GM12892 (cell line): Measurements from ENCODE around the gene ANGPT4. TPM values are rescaled to one million over a fixed set of nuclear protein-coding genes. Genes with fewer than 3 reads are reported as not detected.
A peak's percentile ranks its signal among the peaks of the same experiment; 100 is the strongest.

ENCODE experiments used
- DNase-seq: peaks from one replicate; pipeline ENCODE4 v3.0.0; 2011; ENCODE audit not compliant: insufficient read length
- FAIRE-seq: peaks from 2 replicates; lab custom pipeline; 2011; peaks lifted over from hg19 to GRCh38; lab: Jason Lieb, UNC
- POLR2A ChIP-seq: IDR thresholded peaks from 2 replicates; pipeline ENCODE4 v1.6.1; 2011; ENCODE audit warnings: low read depth, low read length, control low read depth
- POLR2AphosphoS5 ChIP-seq: IDR thresholded peaks from 2 replicates; pipeline ENCODE4 v1.6.1; 2011; ENCODE audit warnings: low read depth, low read length, control low read depth
- TAF1 ChIP-seq: IDR thresholded peaks from 2 replicates; pipeline ENCODE4 v1.6.1; 2011; ENCODE audit warnings: low read depth, mild to moderate bottlenecking, control low read depth, low read length, borderline replicate concordance
- polyA plus RNA-seq: library from polyadenylated mRNA; unstranded; fragments of >200 nt; gene quantifications from one replicate; pipeline ENCODE4 v1.2.1, GENCODE V29; 2012; ENCODE audit warnings: missing spikeins, inconsistent platforms; ENCODE audit not compliant: missing spikeins

Gene ANGPT4, protein sequence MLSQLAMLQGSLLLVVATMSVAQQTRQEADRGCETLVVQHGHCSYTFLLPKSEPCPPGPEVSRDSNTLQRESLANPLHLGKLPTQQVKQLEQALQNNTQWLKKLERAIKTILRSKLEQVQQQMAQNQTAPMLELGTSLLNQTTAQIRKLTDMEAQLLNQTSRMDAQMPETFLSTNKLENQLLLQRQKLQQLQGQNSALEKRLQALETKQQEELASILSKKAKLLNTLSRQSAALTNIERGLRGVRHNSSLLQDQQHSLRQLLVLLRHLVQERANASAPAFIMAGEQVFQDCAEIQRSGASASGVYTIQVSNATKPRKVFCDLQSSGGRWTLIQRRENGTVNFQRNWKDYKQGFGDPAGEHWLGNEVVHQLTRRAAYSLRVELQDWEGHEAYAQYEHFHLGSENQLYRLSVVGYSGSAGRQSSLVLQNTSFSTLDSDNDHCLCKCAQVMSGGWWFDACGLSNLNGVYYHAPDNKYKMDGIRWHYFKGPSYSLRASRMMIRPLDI
- polyA plus RNA-seq, result not detected

DNA sequence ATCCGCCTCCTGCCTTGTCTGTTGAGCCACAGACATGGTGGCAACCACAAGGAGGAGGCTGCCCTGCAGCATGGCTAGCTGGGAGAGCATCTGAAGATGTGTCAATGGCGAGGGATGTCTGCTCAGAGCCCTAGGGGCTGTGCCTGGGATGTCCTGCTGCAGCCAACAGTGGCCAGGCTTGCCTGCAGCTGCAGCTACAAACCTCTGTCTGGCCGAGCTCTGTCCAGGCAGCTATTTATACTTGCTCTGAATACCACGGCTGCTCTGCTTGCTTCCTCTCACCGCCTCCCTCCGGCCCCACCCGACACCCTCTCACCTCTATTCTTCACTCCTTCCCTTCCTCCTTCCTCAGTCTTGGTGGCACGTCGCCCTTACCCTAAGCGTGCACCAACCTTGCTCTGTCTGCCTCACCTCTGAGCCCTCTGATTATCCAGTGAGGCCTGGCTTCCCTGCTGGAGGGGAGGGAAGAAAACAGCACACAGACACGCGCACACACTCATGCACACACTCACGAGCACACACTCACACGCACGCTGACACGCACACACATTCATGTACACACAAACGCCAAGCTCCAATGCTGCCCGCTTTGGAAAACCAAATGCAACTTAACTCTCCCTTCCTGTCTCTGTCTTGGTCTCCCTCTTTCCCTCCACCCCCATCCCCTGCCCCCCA lies at the start of gene ANGPT4:
TSS of gene ANGPT4 (minus strand) at position 210 of the 675 bp plus-strand sequence. CDS start at position 90, 120 bp downstream.
- no peak for DNase-seq
- FAIRE-seq, result no peak
- no peak for TF ChIP-seq POLR2AphosphoS5
- no peak for TF ChIP-seq POLR2A
- TF ChIP-seq TAF1, result no peak

DNA sequence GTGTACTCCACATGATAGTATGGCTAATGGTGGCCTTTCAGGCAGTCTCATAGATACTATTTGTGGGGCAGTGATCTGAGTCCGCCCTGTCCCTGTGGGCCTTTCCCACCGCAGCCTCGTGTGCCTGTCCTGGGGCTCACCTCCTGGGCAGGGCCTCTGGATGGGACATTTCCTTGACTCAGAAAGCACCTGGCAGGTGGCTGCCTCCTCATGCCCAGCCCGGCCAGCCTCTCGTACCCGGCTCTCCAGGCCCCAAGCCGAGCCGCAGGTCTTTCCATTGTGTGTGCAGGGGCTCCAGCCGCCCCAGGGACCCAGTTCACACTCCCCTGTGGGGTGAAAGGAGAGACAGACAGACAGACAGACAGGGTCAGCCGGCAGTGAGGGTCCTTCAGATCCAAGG lies 47.7 kb upstream of the ANGPT4 start:
- DNase-seq, result no peak
- no peak for TF ChIP-seq POLR2A
- no peak for TF ChIP-seq POLR2AphosphoS5
- TF ChIP-seq TAF1, result no peak
- FAIRE-seq, result no peak

DNA sequence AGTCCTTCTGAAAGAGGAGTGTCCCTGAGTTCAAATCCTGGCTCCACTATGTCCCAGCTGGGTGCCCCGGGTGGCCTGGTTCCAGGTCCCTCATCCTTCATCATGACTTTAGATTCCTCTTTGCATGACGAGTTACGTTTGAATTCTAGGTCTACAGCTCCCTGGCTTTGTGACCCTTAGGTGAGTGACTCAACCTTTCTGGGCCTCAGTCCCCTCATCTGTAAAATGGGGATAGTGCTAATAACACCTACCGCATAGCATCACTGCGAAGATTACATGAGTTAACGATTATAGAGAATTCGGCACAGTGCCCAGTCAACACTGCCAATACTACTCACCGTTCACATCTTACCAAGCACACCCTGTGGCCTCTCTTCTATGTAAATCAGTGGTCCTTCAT lies 46.5 kb upstream of the ANGPT4 start:
- no peak for FAIRE-seq
- no peak for DNase-seq
- TF ChIP-seq POLR2A, result no peak
- no peak for TF ChIP-seq POLR2AphosphoS5
- no peak for TF ChIP-seq TAF1

DNA sequence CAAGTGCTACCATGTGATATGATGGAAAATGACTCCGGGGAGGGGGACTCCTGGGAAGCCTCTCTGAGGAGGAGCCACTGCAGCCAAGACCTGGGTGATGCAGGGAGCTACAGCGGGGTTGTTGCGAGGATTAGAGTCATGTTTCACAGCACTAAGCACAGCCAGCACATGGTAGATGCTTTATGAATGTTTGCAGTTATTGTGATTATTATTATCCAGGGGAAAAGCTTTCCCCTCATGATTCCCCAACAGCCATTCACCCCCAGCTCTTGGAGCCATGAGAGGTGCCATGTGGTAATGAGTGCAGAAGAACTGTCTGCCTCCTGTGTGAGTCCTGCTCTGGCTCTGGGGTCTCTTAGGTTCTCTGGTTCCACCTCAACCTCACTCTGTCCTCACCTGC lies 46.1 kb upstream of the ANGPT4 start:
- no peak for FAIRE-seq
- no peak for DNase-seq
- no peak for TF ChIP-seq TAF1
- TF ChIP-seq POLR2A, result no peak
- no peak for TF ChIP-seq POLR2AphosphoS5

DNA sequence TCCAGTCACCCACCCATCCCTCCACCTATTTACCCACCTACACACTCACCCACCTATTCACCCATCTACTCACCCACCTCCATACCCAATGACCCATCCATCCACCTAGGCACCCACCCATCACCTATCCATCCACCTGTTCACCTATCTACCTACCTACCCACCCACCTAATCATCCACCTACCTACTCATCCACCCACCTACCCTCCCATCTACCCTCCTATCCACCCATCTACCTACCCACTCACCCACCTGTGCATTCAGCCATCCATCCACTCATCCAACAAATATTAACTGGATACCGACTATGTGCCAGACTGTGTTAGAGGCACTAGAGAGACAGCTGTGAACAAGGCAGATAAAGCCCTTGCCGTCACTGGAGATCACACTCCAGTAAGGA lies 45.6 kb upstream of the ANGPT4 start:
- FAIRE-seq (no peak), DNase-seq (no peak)
- no peak for TF ChIP-seq POLR2AphosphoS5
- no peak for TF ChIP-seq TAF1
- no peak for TF ChIP-seq POLR2A

- no peak for TF ChIP-seq POLR2AphosphoS5
- DNase-seq, result no peak
- FAIRE-seq, result no peak
These were observed 44.0 kb upstream of the ANGPT4 start for GRCh38 chr20:959996-960615.

- DNase-seq, result no peak
- TF ChIP-seq POLR2A (no peak), TAF1 (no peak), POLR2AphosphoS5 (no peak)
- FAIRE-seq, result no peak
These were observed 43.0 kb upstream of the ANGPT4 start for GRCh38 chr20:958936-959815.

- TF ChIP-seq POLR2A (no peak), TAF1 (no peak), POLR2AphosphoS5 (no peak)
- DNase-seq (no peak), FAIRE-seq (no peak)
These were observed 41.4 kb upstream of the ANGPT4 start for GRCh38 chr20:957544-957943.

DNA sequence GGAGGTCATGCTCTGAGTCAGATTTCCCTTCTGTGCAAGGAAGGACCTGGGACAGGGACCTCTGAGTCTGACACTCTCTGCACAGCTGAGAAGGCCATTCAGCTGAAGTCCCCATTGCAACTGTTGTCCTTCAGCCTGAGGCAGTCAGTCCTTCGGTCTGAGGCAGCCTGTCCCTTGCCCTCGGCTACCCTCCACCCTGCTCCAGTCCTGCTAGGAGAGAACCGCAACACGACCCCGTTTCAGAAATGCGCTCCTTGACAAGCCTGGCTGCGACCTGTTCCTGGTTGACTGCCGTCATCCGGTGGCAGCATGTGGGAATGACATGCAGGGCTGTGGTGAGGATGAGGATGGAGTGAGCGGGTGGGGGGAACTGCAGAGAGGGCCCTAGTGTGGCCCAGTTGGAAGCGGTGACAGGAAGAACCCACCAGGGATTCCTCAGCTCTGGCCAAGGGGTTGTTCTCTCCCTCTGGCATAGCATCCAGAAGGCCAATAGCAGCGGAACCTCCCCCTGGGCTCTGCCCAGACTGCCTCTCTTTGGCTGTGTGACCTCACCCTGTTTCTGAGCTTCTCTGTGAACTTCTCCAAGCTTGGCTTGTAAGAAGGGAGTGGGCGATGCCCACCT lies 40.3 kb upstream of the ANGPT4 start:
- no peak for TF ChIP-seq TAF1
- no peak for TF ChIP-seq POLR2A
- TF ChIP-seq POLR2AphosphoS5, result no peak
- FAIRE-seq, result peak; percentile 94
- peak; percentile 67 for DNase-seq

DNA sequence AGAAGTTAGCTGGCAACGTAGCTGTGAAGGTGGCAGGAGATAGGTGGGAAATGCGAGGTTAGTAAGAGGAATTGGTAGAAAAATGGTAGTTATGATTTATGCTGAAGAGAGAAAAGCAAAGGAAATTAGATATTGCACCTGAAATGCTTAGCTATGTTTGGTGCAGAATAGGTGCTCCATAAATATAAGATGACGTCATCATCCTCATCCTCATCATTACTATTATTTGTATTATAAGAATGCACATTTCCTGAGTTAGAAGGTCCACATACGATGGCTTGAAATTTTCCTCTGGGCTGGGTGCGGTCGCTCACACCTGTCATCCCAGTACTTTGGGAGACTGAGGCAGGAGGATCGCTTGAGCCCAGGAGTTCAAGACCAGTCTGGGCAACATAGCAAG lies 39.5 kb upstream of the ANGPT4 start:
- DNase-seq, result no peak
- FAIRE-seq, result no peak
- no peak for TF ChIP-seq POLR2AphosphoS5
- TF ChIP-seq POLR2A, result no peak
- no peak for TF ChIP-seq TAF1

DNA sequence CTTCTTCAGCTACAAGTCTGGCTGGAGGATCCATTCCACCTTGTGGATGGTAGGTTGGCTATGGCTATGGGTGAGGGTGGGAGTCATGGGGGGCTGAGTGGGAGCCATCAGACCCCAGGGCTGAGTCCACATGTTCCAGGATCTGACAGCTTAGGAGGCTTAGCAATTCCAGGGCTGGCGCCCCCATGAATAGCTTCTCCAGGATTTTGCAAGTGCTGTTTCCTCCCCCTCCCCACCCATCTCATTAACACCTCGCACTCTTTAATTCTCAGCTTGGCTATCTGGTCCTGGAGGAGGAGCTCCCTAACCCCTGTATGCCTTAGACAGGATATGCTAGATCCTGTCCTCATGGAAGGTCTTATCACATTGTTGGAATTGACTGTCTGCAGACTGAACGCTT lies 39.0 kb upstream of the ANGPT4 start:
- no peak for FAIRE-seq
- no peak for DNase-seq
- TF ChIP-seq TAF1 (no peak), POLR2AphosphoS5 (no peak), POLR2A (no peak)
